ENCODE results near the gene DOCK3.

DNA sequence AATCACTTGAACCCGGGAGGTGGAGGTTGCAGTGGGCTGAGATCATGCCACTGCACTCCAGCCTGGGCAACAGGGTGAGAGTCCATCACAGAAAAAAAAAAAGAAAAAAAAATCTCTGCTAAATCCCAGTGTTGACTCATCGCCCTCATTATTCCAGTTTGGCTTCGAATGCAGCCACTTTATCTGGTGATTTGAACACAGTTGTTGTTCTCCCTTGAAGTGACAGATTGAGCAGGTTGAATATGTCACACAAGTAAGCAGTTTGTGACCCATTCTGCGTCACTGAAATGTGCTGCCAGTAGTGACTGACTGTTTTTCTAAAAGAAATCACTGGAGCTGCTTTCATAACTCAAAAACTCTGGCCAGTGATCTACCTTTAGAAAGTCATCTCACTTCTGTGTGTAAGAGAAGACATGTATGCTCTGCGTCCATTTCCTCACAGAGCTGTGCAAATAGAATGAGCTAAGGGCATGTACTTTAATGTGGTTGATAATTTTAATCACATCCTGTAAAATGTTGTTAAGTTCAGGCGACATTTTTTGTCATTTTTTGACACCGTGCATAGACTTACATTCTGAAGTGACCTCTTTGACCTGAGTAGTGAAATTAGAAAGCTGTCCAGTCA, 12.5 kb downstream of the DOCK3 start:
- no peak for TF ChIP-seq JUN (IDR thresholded peaks at IDR 0.05; ENCODE audit: borderline replicate concordance, insufficient read depth, insufficient read length, low read depth)
- TF ChIP-seq, protein P1, sequence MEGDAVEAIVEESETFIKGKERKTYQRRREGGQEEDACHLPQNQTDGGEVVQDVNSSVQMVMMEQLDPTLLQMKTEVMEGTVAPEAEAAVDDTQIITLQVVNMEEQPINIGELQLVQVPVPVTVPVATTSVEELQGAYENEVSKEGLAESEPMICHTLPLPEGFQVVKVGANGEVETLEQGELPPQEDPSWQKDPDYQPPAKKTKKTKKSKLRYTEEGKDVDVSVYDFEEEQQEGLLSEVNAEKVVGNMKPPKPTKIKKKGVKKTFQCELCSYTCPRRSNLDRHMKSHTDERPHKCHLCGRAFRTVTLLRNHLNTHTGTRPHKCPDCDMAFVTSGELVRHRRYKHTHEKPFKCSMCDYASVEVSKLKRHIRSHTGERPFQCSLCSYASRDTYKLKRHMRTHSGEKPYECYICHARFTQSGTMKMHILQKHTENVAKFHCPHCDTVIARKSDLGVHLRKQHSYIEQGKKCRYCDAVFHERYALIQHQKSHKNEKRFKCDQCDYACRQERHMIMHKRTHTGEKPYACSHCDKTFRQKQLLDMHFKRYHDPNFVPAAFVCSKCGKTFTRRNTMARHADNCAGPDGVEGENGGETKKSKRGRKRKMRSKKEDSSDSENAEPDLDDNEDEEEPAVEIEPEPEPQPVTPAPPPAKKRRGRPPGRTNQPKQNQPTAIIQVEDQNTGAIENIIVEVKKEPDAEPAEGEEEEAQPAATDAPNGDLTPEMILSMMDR (IDR thresholded peaks at IDR 0.05; ENCODE audit: extremely low read depth in 1 of 2, insufficient read depth in 1 of 2, low read depth in 1 of 2, low read length in 2 of 2), result no peak
- TF ChIP-seq, protein P2, sequence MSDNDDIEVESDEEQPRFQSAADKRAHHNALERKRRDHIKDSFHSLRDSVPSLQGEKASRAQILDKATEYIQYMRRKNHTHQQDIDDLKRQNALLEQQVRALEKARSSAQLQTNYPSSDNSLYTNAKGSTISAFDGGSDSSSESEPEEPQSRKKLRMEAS (IDR thresholded peaks at IDR 0.05; ENCODE audit: insufficient read depth, insufficient read length), result no peak
- no peak for TF ChIP-seq POLR2AphosphoS5 (IDR thresholded peaks at IDR 0.05; ENCODE audit: insufficient read depth, low read depth, low read length)
- TF ChIP-seq POLR2A (IDR thresholded peaks at IDR 0.05; ENCODE audit: low read depth, low read length), result no peak
- no peak for TF ChIP-seq EZH2 (IDR thresholded peaks at IDR 0.05; ENCODE audit: borderline replicate concordance, low read depth, low read length, severe bottlenecking)

Measured in endothelial cell of umbilical vein (primary cell).